Testis (tissue), 2 donors: ENCODE data around the gene KCNJ16.

Source experiments
- POLR2A ChIP-seq: fragments of 450-650 bp; IDR thresholded peaks from one replicate; pipeline ENCODE4 v1.6.1; 2017; ENCODE audit warnings: antibody characterized with exemption, mild to moderate bottlenecking, moderate library complexity
- TF ChIP-seq, protein P1 (sequence below), 3 experiments: fragments of 450-650 bp in 2 of 3; fragments of 200-600 bp in 1 of 3; sonication (generic) in 1 of 3; IDR thresholded peaks; one replicate each; pipeline ENCODE4 v1.5.1; 2016 to 2019; ENCODE audit warnings: antibody characterized with exemption in 3 of 3, mild to moderate bottlenecking in 2 of 3, moderate library complexity in 1 of 3

DNA sequence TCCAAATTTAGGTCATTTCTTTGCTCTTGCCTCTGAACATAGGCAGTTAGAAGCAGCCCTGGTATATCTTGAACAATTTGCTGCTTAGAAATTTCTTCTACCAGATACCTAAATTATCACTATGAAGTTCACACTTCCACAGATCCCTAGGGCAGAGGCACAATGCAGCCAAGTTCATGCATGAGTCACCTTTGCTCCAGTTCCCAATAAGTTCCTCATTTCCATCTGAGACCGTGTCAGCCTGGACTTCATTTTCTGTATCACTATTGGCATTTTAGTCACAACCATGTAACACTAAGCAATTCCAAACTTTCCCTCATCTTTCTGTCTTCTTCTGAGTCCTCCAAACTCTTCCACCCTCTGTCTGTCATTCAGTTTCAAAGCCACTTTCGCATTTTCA, 45.0 kb downstream of the KCNJ16 start:
- TF ChIP-seq POLR2A: no peak
- TF ChIP-seq, protein P1, sequence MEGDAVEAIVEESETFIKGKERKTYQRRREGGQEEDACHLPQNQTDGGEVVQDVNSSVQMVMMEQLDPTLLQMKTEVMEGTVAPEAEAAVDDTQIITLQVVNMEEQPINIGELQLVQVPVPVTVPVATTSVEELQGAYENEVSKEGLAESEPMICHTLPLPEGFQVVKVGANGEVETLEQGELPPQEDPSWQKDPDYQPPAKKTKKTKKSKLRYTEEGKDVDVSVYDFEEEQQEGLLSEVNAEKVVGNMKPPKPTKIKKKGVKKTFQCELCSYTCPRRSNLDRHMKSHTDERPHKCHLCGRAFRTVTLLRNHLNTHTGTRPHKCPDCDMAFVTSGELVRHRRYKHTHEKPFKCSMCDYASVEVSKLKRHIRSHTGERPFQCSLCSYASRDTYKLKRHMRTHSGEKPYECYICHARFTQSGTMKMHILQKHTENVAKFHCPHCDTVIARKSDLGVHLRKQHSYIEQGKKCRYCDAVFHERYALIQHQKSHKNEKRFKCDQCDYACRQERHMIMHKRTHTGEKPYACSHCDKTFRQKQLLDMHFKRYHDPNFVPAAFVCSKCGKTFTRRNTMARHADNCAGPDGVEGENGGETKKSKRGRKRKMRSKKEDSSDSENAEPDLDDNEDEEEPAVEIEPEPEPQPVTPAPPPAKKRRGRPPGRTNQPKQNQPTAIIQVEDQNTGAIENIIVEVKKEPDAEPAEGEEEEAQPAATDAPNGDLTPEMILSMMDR (IDR thresholded peaks at IDR 0.05): no peak
